Memory B cell (primary cell): Measurements from ENCODE around the gene ERC1.
"Not testable (repeated sequence)": the region's sequence is repeated elsewhere in the genome, so short reads cannot be mapped to it uniquely, and the experiment has no call there.

ENCODE experiments used
- ATAC-seq: fragments of 150-1000 bp; cut with Tn5 transposase; 2 replicates; pipeline ENCODE4 v1.10.0; 2021; ENCODE audit warnings: low read depth, mild to moderate bottlenecking, moderate library complexity
- DNase-seq, 2 donors: peaks; one replicate each; pipeline ENCODE4 v3.0.0; 2022; ENCODE audit warnings: low spot score in 2 of 2
- H3K27ac Mint-ChIP-seq: one replicate; pipeline ENCODE4 v1.8.0; 2022; ENCODE audit warnings: mild to moderate bottlenecking, moderate library complexity, mixed read lengths
- H3K27me3 Mint-ChIP-seq: one replicate; pipeline ENCODE4 v1.8.0; 2022; ENCODE audit warnings: mixed read lengths
- H3K36me3 Mint-ChIP-seq: one replicate; pipeline ENCODE4 v1.8.0; 2022; ENCODE audit warnings: mild to moderate bottlenecking, mixed read lengths
- H3K4me1 Mint-ChIP-seq: one replicate; pipeline ENCODE4 v1.8.0; 2022; ENCODE audit warnings: mixed read lengths
- H3K4me3 Mint-ChIP-seq: one replicate; pipeline ENCODE4 v1.8.0; 2022; ENCODE audit warnings: mild to moderate bottlenecking, moderate library complexity, mixed read lengths
- H3K9me3 Mint-ChIP-seq: one replicate; pipeline ENCODE4 v1.8.0; 2022; ENCODE audit warnings: mixed read lengths

Gene ERC1

DNA sequence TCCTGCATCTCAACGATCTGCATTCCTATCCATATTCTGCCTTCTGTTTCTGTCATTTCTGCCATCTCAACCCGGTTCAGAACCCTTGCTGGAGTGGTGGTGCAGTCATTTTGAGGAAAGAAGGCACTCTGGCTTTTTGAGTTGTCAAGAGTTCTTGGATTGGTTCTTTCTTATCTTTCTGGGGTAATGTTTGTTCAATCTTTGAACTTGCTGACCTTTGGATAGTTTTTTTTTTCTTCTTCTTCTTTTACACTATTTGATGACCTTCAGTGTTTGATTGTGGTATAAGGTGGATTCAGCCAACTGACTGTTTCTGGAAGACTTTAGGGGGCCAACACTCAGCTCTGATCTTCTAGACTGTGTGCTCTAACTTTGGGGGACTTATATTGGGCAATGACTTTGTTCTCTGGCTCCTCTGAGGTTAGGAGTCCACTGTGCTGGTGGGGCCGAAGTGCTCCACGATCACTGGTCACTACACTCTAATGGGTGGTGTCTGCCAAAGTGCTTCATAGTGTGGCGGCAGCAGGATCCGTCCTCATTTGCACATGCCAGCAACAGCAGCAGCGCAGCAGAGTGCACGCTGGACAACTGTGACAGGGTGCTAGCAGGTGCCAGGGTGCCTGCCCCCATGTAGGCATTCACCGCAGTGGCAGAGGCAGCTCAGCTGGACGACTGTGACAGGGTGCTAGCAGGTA is 347.6 kb downstream of the ERC1 start:
- Mint-ChIP-seq H3K27me3 (no peaks in the 10 kb centered on the region), H3K27ac (no peak overlapping the region), H3K4me1 (peaks cover 2% of the 10 kb centered on the region), H3K9me3 (no peaks in the 10 kb centered on the region), H3K36me3 (peaks cover 25% of the 10 kb centered on the region), H3K4me3 (no peak overlapping the region)
- no peak for ATAC-seq
- DNase-seq: no peak

GRCh38 chr12:1339178-1339541 is 348.1 kb downstream of the ERC1 start:
- peaks cover 22% of the 10 kb centered on the region for H3K36me3 Mint-ChIP-seq
- H3K9me3 Mint-ChIP-seq, H3K27ac Mint-ChIP-seq, DNase-seq, H3K27me3 Mint-ChIP-seq, ATAC-seq, H3K4me1 Mint-ChIP-seq, H3K4me3 Mint-ChIP-seq: not testable (repeated sequence)

- DNase-seq (no peak), ATAC-seq (no peak)
- Mint-ChIP-seq H3K27me3 (no peaks in the 10 kb centered on the region), H3K27ac (no peak overlapping the region), H3K4me3 (no peak overlapping the region), H3K9me3 (no peaks in the 10 kb centered on the region), H3K36me3 (peaks cover 15% of the 10 kb centered on the region), H3K4me1 (peaks cover 2% of the 10 kb centered on the region)
Measured at GRCh38 chr12:1339618-1340319, 348.7 kb downstream of the ERC1 start.

- H3K36me3 Mint-ChIP-seq: peaks cover 17% of the 10 kb centered on the region
- DNase-seq, H3K4me3 Mint-ChIP-seq, H3K27ac Mint-ChIP-seq, ATAC-seq, H3K9me3 Mint-ChIP-seq, H3K4me1 Mint-ChIP-seq, H3K27me3 Mint-ChIP-seq: not testable (repeated sequence)
Measured at GRCh38 chr12:1341270-1341669, 350.2 kb downstream of the ERC1 start.

- H3K36me3 Mint-ChIP-seq: peaks cover 17% of the 10 kb centered on the region
- no peak overlapping the region for H3K4me3 Mint-ChIP-seq
- no peaks in the 10 kb centered on the region for H3K27me3 Mint-ChIP-seq
- no peak overlapping the region for H3K27ac Mint-ChIP-seq
- DNase-seq (no peak), ATAC-seq (no peak)
- no peaks in the 10 kb centered on the region for H3K9me3 Mint-ChIP-seq
- no peaks in the 10 kb centered on the region for H3K4me1 Mint-ChIP-seq
Measured at GRCh38 chr12:1343422-1343821, 352.4 kb downstream of the ERC1 start.

DNA sequence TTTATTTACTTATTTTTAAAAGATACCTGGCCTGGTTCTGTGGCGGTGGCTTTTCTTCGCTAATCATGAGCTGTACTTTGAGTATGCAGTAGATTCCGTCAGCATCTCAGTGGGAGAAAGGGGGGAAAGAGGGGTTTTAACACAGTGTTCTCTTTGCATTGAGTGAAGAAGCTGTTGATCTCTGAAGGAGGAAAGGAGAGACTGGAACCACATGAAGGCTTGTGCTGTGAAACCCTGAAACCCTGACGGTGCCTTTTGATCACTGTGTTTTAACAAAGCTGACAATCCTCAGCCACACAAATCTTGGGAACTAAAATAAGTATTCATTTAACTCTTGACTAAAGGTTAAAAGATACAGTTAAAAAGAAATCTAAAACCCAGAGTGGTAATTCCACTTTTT is 353.2 kb downstream of the ERC1 start:
- DNase-seq (no peak), ATAC-seq (no peak)
- H3K27ac Mint-ChIP-seq: no peak overlapping the region
- peaks cover 20% of the 10 kb centered on the region for H3K36me3 Mint-ChIP-seq
- no peak overlapping the region for H3K4me3 Mint-ChIP-seq
- H3K4me1 Mint-ChIP-seq: no peaks in the 10 kb centered on the region
- H3K9me3 Mint-ChIP-seq: no peaks in the 10 kb centered on the region
- H3K27me3 Mint-ChIP-seq: no peaks in the 10 kb centered on the region

- no peaks in the 10 kb centered on the region for H3K4me1 Mint-ChIP-seq
- H3K27me3 Mint-ChIP-seq: no peaks in the 10 kb centered on the region
- DNase-seq: no peak
- H3K4me3 Mint-ChIP-seq: no peak overlapping the region
- no peaks in the 10 kb centered on the region for H3K9me3 Mint-ChIP-seq
- no peak overlapping the region for H3K27ac Mint-ChIP-seq
- ATAC-seq: no peak
- peaks cover 18% of the 10 kb centered on the region for H3K36me3 Mint-ChIP-seq
Measured at GRCh38 chr12:1346126-1346525, 355.1 kb downstream of the ERC1 start.

DNA sequence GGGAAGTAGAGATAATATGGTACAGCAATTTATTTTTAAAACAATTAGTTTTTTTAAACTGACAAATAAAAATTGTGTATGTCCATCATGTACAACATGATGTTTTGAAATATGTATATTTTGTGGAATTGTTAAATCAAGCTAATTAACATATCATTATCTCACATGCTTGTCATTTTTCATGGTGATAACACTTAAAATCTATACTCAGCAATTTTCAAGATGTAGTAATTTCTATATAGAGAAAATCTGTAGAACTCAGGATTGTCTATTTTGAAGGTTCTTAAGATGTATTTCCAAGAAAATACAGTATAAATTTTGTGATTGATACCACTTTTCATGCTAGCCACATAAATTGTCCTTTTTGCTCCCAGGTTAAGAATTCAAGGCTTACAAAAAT is 356.3 kb downstream of the ERC1 start:
- no peak for ATAC-seq
- Mint-ChIP-seq H3K4me1 (no peaks in the 10 kb centered on the region), H3K4me3 (no peak overlapping the region), H3K27me3 (no peaks in the 10 kb centered on the region), H3K36me3 (peaks cover 19% of the 10 kb centered on the region), H3K27ac (no peak overlapping the region), H3K9me3 (no peaks in the 10 kb centered on the region)
- no peak for DNase-seq

DNA sequence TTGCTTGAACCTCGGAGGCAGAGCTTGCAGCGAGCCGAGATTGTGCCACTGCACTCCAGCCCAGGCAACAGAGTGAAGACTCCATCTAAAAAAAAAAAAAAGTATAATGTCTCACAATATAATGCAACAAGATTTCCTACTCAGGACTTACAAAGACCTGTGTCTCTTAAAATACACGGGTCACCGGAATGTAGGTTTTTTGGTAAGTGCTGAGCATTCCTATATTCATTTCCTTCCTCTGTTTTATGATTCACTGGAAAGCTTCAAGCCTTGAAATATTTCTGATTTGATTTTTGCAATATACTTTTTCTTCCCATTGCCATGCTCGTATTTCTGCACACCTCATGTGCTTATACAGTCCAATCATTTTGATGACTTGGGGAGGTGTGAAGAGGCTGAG is 357.6 kb downstream of the ERC1 start:
- Mint-ChIP-seq H3K4me3 (no peak overlapping the region), H3K27me3 (no peaks in the 10 kb centered on the region), H3K4me1 (no peaks in the 10 kb centered on the region), H3K9me3 (no peaks in the 10 kb centered on the region), H3K36me3 (peaks cover 19% of the 10 kb centered on the region), H3K27ac (no peak overlapping the region)
- ATAC-seq: no peak
- no peak for DNase-seq

DNA sequence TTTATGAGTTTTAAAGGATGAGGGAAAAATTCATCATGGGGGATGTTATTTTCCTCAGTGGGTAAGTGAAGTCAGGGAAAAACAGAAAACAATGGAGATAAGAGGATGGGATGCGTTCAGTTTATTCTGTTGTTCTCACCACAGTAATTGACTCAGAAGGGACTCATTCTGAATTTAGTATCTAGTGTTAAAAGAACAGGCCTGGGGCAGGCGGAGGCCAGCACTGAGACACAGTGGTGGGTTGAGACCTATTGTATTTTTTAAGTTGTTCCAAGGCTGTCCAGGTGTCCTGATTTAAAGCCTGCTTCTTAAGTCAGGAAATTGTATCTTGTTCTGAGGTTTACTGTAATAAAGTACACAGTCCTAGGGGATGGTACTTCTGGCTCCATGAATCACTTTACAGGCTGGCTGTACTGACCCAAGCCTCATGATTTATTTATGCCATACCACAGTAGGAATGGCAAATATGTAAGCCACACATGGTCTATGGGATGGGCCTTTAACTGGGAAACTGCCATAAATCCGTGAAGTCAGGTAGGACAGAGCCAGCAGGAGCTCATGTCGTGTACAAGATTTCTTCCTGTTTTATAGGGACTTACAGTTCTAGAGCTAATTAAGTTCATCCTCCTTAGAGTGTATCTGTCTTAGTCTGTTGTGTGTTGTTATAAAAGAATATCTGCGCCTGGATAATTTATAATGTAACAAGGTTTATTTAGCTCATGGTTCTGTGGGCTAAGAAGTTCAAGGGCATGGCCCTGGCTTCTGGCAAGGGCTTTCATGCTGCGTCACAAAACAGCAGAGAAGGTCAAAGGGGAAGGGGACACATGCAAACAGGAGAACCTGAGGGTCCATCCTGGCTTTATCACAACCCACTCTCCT is 359.3 kb downstream of the ERC1 start:
- H3K36me3 Mint-ChIP-seq: peaks cover 20% of the 10 kb centered on the region
- no peak overlapping the region for H3K27ac Mint-ChIP-seq
- H3K27me3 Mint-ChIP-seq: no peaks in the 10 kb centered on the region
- H3K4me1 Mint-ChIP-seq: no peaks in the 10 kb centered on the region
- ATAC-seq (no peak), DNase-seq (no peak)
- H3K4me3 Mint-ChIP-seq: no peak overlapping the region
- H3K9me3 Mint-ChIP-seq: no peaks in the 10 kb centered on the region

DNA sequence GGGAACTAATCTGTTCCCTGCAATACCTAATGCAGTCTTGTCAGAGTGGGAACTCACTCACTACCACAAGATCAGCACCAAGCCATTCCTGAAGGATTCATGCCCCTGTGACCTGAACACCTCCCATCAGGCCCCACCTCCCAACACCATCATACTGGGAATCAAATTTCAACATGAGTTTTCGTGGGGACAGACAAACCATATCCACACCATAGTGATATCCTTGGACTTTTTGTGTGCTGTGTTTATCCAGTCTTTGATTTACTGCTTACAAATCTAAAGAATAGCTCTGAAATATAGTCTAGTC is 359.9 kb downstream of the ERC1 start:
- Mint-ChIP-seq H3K4me1 (no peaks in the 10 kb centered on the region), H3K36me3 (peaks cover 18% of the 10 kb centered on the region), H3K4me3 (no peak overlapping the region), H3K9me3 (no peaks in the 10 kb centered on the region), H3K27ac (no peak overlapping the region), H3K27me3 (no peaks in the 10 kb centered on the region)
- ATAC-seq (no peak), DNase-seq (no peak)

GRCh38 chr12:1351926-1352325 is 360.9 kb downstream of the ERC1 start:
- Mint-ChIP-seq H3K27ac (no peak overlapping the region), H3K9me3 (no peaks in the 10 kb centered on the region), H3K27me3 (no peaks in the 10 kb centered on the region), H3K4me1 (no peaks in the 10 kb centered on the region), H3K4me3 (no peak overlapping the region), H3K36me3 (peaks cover 15% of the 10 kb centered on the region)
- DNase-seq: no peak
- ATAC-seq: no peak

DNA sequence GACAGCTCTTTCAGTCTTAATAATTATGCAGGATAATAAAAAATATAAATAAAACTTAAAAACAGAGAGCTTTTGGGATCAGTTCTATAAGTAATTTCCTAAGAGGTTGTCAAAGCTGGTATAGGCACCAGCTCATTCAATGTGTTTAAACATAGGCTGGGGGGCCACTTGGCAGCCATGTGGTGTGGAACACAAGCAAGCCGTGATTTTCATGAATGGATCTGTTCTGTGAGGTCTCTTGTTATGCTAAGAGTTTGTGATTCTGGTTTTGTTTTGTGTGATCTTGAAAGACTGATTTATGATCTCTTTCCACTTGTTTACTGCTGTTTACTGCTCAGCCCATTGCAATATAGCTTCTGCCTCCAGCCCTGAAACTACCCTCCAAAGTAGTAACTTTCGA is 362.4 kb downstream of the ERC1 start:
- Mint-ChIP-seq H3K9me3 (no peaks in the 10 kb centered on the region), H3K4me1 (no peaks in the 10 kb centered on the region), H3K27me3 (no peaks in the 10 kb centered on the region), H3K27ac (no peak overlapping the region), H3K36me3 (peaks cover 19% of the 10 kb centered on the region), H3K4me3 (no peak overlapping the region)
- ATAC-seq (no peak), DNase-seq (no peak)

DNA sequence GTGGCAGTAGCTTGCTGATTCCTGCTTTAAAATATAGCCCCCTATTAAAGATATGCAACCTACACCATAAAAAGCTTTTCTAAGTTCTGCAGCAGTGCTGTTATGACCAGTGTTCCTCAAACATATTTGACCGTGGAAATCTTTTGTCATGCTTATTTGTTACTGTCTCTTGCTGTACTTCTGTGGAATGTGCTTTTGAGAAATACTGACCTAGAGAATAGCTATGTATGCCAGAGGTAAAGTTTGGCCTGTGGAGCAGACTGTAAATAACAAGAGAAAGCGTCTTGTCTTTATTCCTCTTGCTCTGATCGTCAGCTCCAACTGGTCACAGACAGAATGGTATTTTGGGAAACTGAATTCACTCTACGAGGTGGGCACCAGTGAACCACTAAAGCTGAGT is 364.4 kb downstream of the ERC1 start:
- Mint-ChIP-seq H3K4me3 (no peak overlapping the region), H3K27me3 (no peaks in the 10 kb centered on the region), H3K9me3 (no peaks in the 10 kb centered on the region), H3K36me3 (peaks cover 16% of the 10 kb centered on the region), H3K4me1 (no peaks in the 10 kb centered on the region), H3K27ac (no peak overlapping the region)
- ATAC-seq: no peak
- no peak for DNase-seq
